Measurements from ENCODE around the gene KDM3B.

GRCh38 chr5:138351517-138351916, 968 bp upstream of the KDM3B start:
- TF ChIP-seq CTCF (IDR thresholded peaks at IDR 0.05) (no peak), EP300 (IDR thresholded peaks at IDR 0.05) (no peak)

All from ovary (tissue), 3 donors.